GM19240 (cell line): ENCODE data around the gene HOXD10.

Source experiments
- DNase-seq: peaks from one replicate; pipeline ENCODE4 v3.0.0; 2011; ENCODE audit warnings: low spot score; ENCODE audit not compliant: insufficient read length

The HOXD10 gene

DNA sequence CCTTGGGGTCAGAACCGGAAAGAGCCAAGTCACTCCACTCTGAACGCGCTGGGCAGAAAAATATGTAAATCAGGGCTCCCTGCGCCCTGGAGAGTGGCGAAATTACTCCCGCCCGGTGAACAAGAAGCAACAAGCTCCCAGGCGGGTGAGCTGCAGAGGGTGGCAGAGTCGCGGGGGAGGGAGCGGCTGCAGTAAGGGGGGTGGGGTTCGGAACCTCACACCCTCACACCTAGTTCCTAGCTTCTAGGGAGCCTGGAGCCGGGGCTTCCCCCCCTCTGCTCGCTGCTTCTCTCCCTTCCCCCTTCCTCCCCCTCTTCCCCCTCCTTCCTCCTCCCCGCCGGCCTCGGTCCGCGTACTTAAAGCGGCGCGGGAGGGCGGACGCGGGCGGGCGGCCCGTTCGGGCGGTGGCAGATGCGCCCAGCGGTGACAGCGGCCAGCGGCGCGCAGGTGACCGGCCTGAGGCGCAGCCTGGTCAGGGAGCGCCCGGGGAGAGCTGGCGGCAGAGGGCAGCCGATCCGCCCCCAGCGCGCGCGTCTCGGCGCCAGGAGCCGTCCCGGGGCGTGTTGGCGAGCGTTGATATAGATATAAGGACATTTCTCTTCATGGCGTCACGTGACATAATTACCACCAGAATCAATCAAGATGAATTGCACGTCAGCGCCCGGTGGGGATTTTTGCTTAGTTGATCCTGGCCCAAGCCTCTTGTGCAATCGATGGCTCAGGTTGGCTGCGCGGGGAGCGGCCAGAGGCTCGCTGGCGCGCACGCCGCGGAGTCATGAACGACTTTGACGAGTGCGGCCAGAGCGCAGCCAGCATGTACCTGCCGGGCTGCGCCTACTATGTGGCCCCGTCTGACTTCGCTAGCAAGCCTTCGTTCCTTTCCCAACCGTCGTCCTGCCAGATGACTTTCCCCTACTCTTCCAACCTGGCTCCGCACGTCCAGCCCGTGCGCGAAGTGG lies 9.7 kb upstream of the HOXD10 start, which contains the start of gene HOXD11:
Gene HOXD11 (plus strand): TSS at position 700 of the 959 bp plus-strand sequence. CDS start 76 bp downstream, at position 776.
- no peak for DNase-seq

DNA sequence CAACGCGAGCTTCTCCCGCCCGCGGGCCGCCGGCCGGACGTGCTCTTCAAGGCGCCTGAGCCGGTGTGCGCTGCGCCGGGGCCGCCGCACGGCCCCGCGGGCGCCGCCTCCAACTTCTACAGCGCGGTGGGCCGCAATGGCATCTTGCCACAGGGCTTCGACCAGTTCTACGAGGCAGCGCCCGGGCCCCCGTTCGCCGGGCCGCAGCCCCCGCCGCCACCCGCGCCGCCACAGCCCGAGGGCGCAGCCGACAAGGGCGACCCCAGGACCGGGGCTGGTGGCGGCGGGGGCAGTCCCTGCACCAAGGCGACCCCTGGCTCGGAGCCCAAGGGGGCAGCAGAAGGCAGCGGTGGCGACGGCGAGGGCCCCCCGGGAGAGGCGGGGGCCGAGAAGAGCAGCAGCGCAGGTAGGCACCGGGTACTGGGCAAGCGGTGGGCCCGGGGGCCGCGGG lies 8.8 kb upstream of the HOXD10 start:
- DNase-seq, result no peak

- DNase-seq, result no peak
Measured at GRCh38 chr2:176109192-176109901, 7.2 kb upstream of the HOXD10 start.

DNA sequence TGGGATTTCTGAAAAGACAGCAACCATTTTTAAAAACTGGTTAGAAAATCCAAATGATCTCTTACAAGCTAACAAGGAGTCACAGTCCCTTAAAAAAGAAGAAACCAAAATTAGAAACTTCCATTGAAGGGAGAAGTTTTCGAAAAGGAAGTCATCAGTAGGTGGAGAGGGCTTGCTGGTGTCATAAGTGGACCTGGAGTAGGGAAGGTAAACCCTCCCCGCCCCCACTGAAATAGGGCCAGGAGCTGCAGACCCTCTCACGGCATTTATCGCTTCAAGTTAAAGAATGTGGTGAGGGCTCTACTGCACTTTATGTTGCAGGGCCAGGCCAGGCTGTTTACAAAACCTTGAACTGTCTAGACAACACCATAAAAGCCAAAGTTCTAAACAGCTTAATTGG lies 6.6 kb upstream of the HOXD10 start:
- no peak for DNase-seq

GRCh38 chr2:176110415-176111308 lies 5.9 kb upstream of the HOXD10 start:
- DNase-seq, result no peak

GRCh38 chr2:176111309-176111663 lies 5.3 kb upstream of the HOXD10 start:
- no peak for DNase-seq

- no peak for DNase-seq
Measured at GRCh38 chr2:176111846-176112374, 4.7 kb upstream of the HOXD10 start.

DNA sequence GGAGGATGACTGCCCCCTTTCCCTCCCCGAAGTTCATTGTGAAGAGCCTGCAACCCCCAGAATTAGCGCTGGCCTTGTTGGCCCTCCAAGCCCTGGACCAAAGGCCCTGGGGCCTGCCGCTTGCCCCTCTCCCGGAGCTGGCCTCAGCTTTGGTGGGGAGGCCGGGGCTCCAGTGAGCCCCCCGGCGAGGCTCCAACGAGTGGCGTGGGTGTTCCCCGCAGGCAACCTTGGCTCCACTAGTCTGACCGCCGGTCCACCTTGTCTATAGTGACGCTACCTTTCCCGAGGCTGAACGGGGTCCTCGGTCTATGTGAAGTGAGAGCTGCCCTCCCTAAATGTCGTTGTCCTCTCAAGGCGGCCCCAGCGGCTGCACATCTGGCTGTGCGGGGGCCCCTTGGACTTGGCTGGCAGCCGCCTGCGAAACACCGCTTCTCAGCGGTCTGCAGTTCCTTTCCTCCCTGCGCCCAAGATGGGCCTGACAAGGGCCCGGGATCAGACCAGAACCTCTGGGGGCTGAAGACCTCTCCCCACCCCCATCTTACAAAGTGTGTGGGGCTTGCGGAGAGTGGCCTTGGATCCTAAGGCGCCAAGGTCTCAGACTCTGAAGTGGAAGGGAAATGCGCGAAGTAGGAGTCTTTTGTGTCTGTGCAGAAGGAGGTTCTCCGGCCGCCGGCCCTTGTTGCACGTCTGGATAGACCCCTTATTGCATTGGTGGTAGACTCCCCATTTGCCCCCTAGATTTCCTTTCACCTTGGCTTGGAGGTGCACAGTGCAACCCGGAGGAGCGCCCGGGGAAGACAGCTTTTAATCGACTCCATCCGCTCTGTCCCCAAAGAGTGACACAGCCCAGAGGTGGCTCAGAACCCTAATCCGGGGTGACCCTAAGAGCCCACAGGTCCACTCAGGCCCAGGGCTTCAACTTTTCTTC lies 3.9 kb upstream of the HOXD10 start:
- no peak for DNase-seq

GRCh38 chr2:176114120-176114929 lies 2.3 kb upstream of the HOXD10 start:
- no peak for DNase-seq

DNA sequence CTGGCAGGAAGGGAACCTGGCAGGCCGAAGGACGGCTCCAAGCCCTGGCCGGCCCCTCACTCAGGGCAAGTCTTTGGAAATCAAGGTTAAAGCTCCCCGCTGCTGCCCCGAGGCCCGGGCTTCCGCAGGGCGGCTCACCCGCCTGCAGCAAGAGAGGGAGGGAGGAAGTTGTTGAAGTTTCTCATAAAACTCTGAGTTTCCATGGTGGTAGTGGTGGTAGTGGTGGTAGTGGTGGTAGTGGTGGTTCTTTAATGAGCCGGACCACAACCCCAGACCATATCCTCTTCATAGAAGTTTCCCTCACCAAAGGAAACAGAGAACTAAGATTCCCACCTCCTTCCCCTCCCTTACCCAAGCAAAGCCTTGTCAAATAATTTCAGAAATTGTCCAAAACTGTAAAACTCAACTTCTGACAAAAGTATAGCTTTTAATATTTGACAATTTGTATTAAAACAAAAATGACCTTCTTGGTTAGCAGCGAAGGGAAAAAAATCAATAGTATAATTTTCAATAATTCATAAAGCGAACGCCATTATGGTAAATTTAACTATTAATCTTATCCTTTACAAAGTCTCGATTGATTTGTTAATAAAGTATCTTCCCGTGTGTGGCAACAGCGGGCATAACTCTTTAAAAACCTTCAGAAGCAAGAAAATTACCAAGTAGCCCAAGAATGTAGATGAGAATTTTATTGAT lies 1.5 kb upstream of the HOXD10 start:
- DNase-seq, result no peak

DNA sequence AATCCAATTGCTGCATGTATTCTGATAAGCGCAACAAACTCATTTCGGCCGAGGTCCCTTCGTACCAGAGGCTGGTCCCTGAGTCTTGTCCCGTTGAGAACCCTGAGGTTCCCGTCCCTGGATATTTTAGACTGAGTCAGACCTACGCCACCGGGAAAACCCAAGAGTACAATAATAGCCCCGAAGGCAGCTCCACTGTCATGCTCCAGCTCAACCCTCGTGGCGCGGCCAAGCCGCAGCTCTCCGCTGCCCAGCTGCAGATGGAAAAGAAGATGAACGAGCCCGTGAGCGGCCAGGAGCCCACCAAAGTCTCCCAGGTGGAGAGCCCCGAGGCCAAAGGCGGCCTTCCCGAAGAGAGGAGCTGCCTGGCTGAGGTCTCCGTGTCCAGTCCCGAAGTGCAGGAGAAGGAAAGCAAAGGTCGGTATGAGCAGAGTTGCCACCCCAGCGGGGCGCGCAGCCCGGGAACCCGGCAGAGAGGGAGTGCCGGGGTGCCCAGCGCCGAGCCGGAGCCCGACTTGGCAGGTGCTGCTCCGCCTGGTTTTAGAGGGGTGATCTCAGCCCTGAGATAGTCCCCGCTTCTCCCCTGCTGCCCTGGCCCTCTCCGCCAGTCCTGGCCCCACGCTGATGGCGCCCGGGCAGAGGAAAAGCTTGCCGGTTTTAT lies 714 bp downstream of the HOXD10 start:
- no peak for DNase-seq

GRCh38 chr2:176117823-176118371 lies 1.3 kb downstream of the HOXD10 start:
- no peak for DNase-seq

- DNase-seq, result no peak
Measured at GRCh38 chr2:176118601-176119339, 2.2 kb downstream of the HOXD10 start.

DNA sequence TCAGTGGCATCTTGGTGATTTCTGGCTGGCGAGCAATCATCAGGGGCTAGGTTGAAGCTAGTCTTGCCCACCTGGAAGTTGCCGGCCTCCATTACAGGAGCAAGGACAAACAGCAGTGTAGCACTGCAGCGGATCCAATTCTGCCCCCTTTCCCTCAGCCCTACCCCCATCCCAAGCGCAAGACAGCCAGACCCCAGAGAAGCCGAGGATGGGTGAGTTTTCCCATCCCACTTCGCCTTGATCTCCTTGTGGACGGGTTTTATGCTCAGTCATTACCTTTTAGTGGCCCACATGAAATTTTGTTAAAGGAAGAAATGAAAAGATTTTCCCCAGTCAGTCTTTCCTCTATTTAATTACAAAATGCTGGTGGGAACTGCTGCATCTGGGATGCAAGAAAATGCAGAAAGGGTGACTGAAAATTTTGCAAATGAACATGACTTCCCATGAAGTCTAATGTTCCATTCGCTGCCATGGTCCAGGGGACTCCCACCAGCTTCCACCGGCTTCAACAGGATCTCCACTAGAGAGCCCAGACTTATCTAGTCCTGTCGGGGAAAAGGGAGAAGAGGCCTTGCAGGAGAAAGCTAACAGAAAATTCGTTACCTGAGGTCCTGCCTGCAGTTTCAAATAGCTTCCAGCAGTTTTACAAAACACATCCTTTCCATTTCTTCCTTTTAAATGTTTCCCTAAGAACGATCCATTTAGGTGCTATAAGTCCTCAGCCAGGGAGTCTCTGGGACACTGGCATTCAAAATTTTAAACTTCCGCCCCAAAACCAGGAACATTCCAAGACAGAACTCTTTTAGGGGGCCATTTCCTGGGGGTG lies 4.0 kb downstream of the HOXD10 start:
- no peak for DNase-seq

GRCh38 chr2:176121190-176122051 lies 4.8 kb downstream of the HOXD10 start:
- no peak for DNase-seq
